COLO668 (cell line): ENCODE data around the gene TEX55.
A peak's percentile ranks its signal among the peaks of the same experiment; 100 is the strongest.
"Not testable (repeated sequence)": the region's sequence is repeated elsewhere in the genome, so short reads cannot be mapped to it uniquely, and the experiment has no call there.

Experiments
- DNase-seq: peaks from one replicate; lab custom pipeline; 2025; ENCODE audit not compliant: unreplicated experiment; lab: John Stamatoyannopoulos, UW

Gene TEX55

GRCh38 chr3:119145500-119146167 lies at the start of gene TEX55:
Gene TEX55, plus strand, starts transcription at chr3:119146165. Its CDS starts 25 bp downstream, at chr3:119146190.
- peak; percentile 2 for DNase-seq

- no peak for DNase-seq
Measured at GRCh38 chr3:119098003-119098402, 48.0 kb upstream of the TEX55 start.

GRCh38 chr3:119098619-119099222 lies 47.2 kb upstream of the TEX55 start:
- no peak for DNase-seq

- DNase-seq: no peak
Measured at GRCh38 chr3:119099785-119100184, 46.2 kb upstream of the TEX55 start.

- DNase-seq: no peak
Measured at GRCh38 chr3:119104031-119104430, 41.9 kb upstream of the TEX55 start.

- not testable (repeated sequence) for DNase-seq
Measured at GRCh38 chr3:119118330-119118729, 27.6 kb upstream of the TEX55 start.

GRCh38 chr3:119120480-119120879 lies 25.5 kb upstream of the TEX55 start:
- no peak for DNase-seq

GRCh38 chr3:119122350-119122749 lies 23.6 kb upstream of the TEX55 start:
- no peak for DNase-seq

GRCh38 chr3:119125342-119125741 lies 20.6 kb upstream of the TEX55 start:
- DNase-seq: no peak

GRCh38 chr3:119125742-119126504 lies 20.0 kb upstream of the TEX55 start:
- no peak for DNase-seq

GRCh38 chr3:119130291-119130690 lies 15.7 kb upstream of the TEX55 start:
- DNase-seq: not testable (repeated sequence)

- not testable (repeated sequence) for DNase-seq
Measured at GRCh38 chr3:119132291-119132690, 13.7 kb upstream of the TEX55 start.

GRCh38 chr3:119139360-119139759 lies 6.6 kb upstream of the TEX55 start:
- DNase-seq: not testable (repeated sequence)

- no peak for DNase-seq
Measured at GRCh38 chr3:119140466-119140865, 5.5 kb upstream of the TEX55 start.

GRCh38 chr3:119145128-119145499 lies 851 bp upstream of the TEX55 start:
- no peak for DNase-seq

GRCh38 chr3:119146578-119147375 lies 812 bp downstream of the TEX55 start:
- DNase-seq: no peak

GRCh38 chr3:119147494-119147893 lies 1.5 kb downstream of the TEX55 start:
- DNase-seq: no peak

GRCh38 chr3:119148493-119149180 lies 2.7 kb downstream of the TEX55 start:
- no peak for DNase-seq

- DNase-seq: no peak
Measured at GRCh38 chr3:119149484-119149883, 3.5 kb downstream of the TEX55 start.

GRCh38 chr3:119156868-119157267 lies 10.9 kb downstream of the TEX55 start:
- DNase-seq: no peak

GRCh38 chr3:119157971-119158370 lies 12.0 kb downstream of the TEX55 start:
- DNase-seq: no peak
